GM12892 (cell line): ENCODE results near the gene SCAMP4.

Experiments
- POLR2A ChIP-seq: IDR thresholded peaks from 2 replicates; pipeline ENCODE4 v1.6.1; 2011; ENCODE audit warnings: low read depth, low read length, control low read depth
- POLR2AphosphoS5 ChIP-seq: IDR thresholded peaks from 2 replicates; pipeline ENCODE4 v1.6.1; 2011; ENCODE audit warnings: low read depth, low read length, control low read depth

DNA sequence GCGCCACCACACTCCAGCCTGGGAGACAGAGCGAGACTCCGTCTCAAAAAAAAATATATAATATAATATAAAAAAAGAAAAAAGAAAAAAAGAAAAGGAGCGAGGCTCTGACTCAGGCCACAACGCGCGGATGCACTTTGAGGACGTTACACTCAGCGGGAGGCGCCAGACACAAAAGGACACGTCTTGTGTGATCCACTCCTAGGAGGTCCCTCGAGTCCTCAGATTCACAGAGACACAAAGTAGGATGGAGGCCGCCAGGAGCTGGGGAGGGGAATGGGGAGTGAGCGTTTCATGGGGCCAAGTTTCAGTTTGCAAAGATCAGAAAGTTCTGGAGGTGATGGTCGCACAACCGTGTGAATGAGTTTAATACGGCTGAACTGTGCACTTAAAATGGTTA, 11.4 kb upstream of the SCAMP4 start:
- TF ChIP-seq POLR2A = no peak
- TF ChIP-seq POLR2AphosphoS5 = no peak
